Prostate gland (tissue), 2 donors: ENCODE data around the gene DACT3.

ENCODE experiments used
- CTCF ChIP-seq, 4 experiments: fragments of 200-600 bp in 2 of 4; fragments of 450-650 bp in 2 of 4; sonication (generic) in 2 of 4; IDR thresholded peaks; 1 replicate in 3 of 4; 2 replicates in 1 of 4; pipeline ENCODE4 v1.5.1; 2016 to 2019; ENCODE audit warnings: antibody characterized with exemption in 4 of 4, mild to moderate bottlenecking in 2 of 4, moderate library complexity in 2 of 4
- POLR2AphosphoS5 ChIP-seq: sonication (generic); formaldehyde crosslinking; IDR thresholded peaks from one replicate; pipeline ENCODE4 v1.6.1; 2017; ENCODE audit warnings: antibody characterized with exemption

GRCh38 chr19:46710687-46711086 lies 49.7 kb upstream of the DACT3 start:
- TF ChIP-seq CTCF (IDR thresholded peaks at IDR 0.05) (no peak), POLR2AphosphoS5 (no peak)
